ENCODE measurements around the gene DDX43.

- TF ChIP-seq EP300 (IDR thresholded peaks at IDR 0.05), result no peak
- no peak for TF ChIP-seq CTCF (IDR thresholded peaks at IDR 0.05)
Measured at GRCh38 chr6:73363537-73363875, 31.1 kb upstream of the DDX43 start.
